CD4-positive, alpha-beta T cell (primary cell): ENCODE results near the gene ADAMTS7. TPM values are rescaled to one million over a fixed set of nuclear protein-coding genes. Genes with fewer than 3 reads are reported as not detected.
"Not testable (repeated sequence)": the region's sequence is repeated elsewhere in the genome, so short reads cannot be mapped to it uniquely, and the experiment has no call there.

ENCODE experiments used
- ATAC-seq: fragments of 200-7000 bp; cut with Tn5 transposase; one replicate; pipeline ENCODE4 v1.10.0; 2022; ENCODE audit warnings: mild to moderate bottlenecking; ENCODE audit not compliant: poor library complexity
- CTCF ChIA-PET: fragments of 350-600 bp; sonication (Branson Sonifier 250); formaldehyde crosslinking; loops from one replicate; lab custom pipeline; 2021; ENCODE audit warnings: antibody characterized with exemption, inconsistent platforms; lab: Charles Lee
- POLR2A ChIA-PET: fragments of 350-600 bp; sonication (Branson Sonifier 250); formaldehyde crosslinking; loops from one replicate; lab custom pipeline; 2021; ENCODE audit warnings: antibody characterized with exemption, inconsistent platforms; lab: Charles Lee
- DNase-seq, 14 experiments: peaks; one replicate each; pipeline ENCODE4 v3.0.0-alpha.2; 2013 to 2020; ENCODE audit warnings: mixed read lengths in 2 of 14
- H3K27ac ChIP-seq, 2 donors: one replicate each; pipeline versions ENCODE4 v1.5.1 to v1.7.0; 2013; ENCODE audit warnings: low read length in 2 of 2, low read depth in 1 of 2, mild to moderate bottlenecking in 1 of 2
- H3K27me3 ChIP-seq, 2 experiments: 1 replicate in 1 of 2; 2 replicates in 1 of 2; pipeline versions ENCODE4 v1.6.1 to v1.7.0; 2013; ENCODE audit warnings: low read length in 2 of 2, control low read depth in 1 of 2, mild to moderate bottlenecking in 1 of 2, moderate library complexity in 1 of 2; ENCODE audit not compliant: insufficient read depth in 2 of 2, control insufficient read depth in 1 of 2
- H3K36me3 ChIP-seq: one replicate; pipeline ENCODE4 v1.6.1; 2013; ENCODE audit warnings: low read length, control low read depth; ENCODE audit not compliant: insufficient read depth
- H3K4me1 ChIP-seq: one replicate; pipeline ENCODE4 v1.6.1; 2013; ENCODE audit warnings: low read length, control low read depth; ENCODE audit not compliant: insufficient read depth
- H3K4me3 ChIP-seq: one replicate; pipeline ENCODE4 v1.5.1; 2013; ENCODE audit warnings: mild to moderate bottlenecking, low read length, moderate library complexity
- H3K9me3 ChIP-seq, 2 experiments: 1 replicate in 1 of 2; 2 replicates in 1 of 2; pipeline versions ENCODE4 v1.6.1 to v1.7.0; 2013; ENCODE audit warnings: low read length in 2 of 2, mild to moderate bottlenecking in 2 of 2, control low read depth in 1 of 2, moderate library complexity in 1 of 2; ENCODE audit not compliant: control insufficient read depth in 1 of 2, insufficient read depth in 1 of 2
- H3K27ac Mint-ChIP-seq: one replicate; pipeline ENCODE4 v1.8.0; 2020; ENCODE audit warnings: mixed read lengths
- H3K27me3 Mint-ChIP-seq: one replicate; pipeline ENCODE4 v1.8.0; 2021; ENCODE audit warnings: mixed read lengths
- H3K36me3 Mint-ChIP-seq: one replicate; pipeline ENCODE4 v1.8.0; 2021; ENCODE audit warnings: low read depth, mixed read lengths
- H3K4me1 Mint-ChIP-seq: one replicate; pipeline ENCODE4 v1.8.0; 2021; ENCODE audit warnings: low read depth, mixed read lengths
- H3K4me3 Mint-ChIP-seq: one replicate; pipeline ENCODE4 v1.8.0; 2020; ENCODE audit warnings: mild to moderate bottlenecking, mixed read lengths
- H3K9me3 Mint-ChIP-seq: one replicate; pipeline ENCODE4 v1.8.0; 2020; ENCODE audit warnings: mixed read lengths
- intact Hi-C, 2 experiments: fragments of 100-400 bp; cut with DNase I in 1 of 2; cut with micrococcal nuclease in 1 of 2; formaldehyde crosslinking; loops; one replicate each; pipeline versions ENCODE4 v1.15.1 to v1.9.0; 2023 to 2025; cut with DNase I, micrococcal nuclease
- total RNA-seq, 174 experiments: library from RNA in 2 of 174; stranded (reverse) in 2 of 174; gene quantifications; one replicate each; pipeline ENCODE4 v1.2.3 and lab custom pipeline; 2021 to 2026
- TF ChIP-seq, protein P1 (sequence below): fragments of 200-600 bp; IDR thresholded peaks from one replicate; pipeline ENCODE4 v1.8.0; 2022; ENCODE audit warnings: antibody characterized with exemption, mild to moderate bottlenecking

ADAMTS7 gene
- total RNA-seq, 2 experiments from 2014 or later = 0.11 to 0.30 TPM

- DNase-seq = no peak
- Histone ChIP-seq H3K27ac (no peak overlapping the region), H3K4me1 (no peaks in the 10 kb centered on the region), H3K27me3 (no peaks in the 10 kb centered on the region), H3K36me3 (no peaks in the 10 kb centered on the region), H3K9me3 (no peaks in the 10 kb centered on the region), H3K4me3 (no peak overlapping the region)
- no peak for ATAC-seq
- ChIA-PET CTCF (no interaction called here), POLR2A (no interaction called here)
- Mint-ChIP-seq H3K36me3 (no peaks in the 10 kb centered on the region), H3K4me3 (no peak overlapping the region), H3K9me3 (no peaks in the 10 kb centered on the region), H3K4me1 (no peaks in the 10 kb centered on the region), H3K27me3 (peaks cover 5% of the 10 kb centered on the region), H3K27ac (no peak overlapping the region)
- TF ChIP-seq, protein P1, sequence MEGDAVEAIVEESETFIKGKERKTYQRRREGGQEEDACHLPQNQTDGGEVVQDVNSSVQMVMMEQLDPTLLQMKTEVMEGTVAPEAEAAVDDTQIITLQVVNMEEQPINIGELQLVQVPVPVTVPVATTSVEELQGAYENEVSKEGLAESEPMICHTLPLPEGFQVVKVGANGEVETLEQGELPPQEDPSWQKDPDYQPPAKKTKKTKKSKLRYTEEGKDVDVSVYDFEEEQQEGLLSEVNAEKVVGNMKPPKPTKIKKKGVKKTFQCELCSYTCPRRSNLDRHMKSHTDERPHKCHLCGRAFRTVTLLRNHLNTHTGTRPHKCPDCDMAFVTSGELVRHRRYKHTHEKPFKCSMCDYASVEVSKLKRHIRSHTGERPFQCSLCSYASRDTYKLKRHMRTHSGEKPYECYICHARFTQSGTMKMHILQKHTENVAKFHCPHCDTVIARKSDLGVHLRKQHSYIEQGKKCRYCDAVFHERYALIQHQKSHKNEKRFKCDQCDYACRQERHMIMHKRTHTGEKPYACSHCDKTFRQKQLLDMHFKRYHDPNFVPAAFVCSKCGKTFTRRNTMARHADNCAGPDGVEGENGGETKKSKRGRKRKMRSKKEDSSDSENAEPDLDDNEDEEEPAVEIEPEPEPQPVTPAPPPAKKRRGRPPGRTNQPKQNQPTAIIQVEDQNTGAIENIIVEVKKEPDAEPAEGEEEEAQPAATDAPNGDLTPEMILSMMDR = no peak
- intact Hi-C loops = no loop called here
These were observed 30.6 kb upstream of the ADAMTS7 start for GRCh38 chr15:78841891-78842290.

DNA sequence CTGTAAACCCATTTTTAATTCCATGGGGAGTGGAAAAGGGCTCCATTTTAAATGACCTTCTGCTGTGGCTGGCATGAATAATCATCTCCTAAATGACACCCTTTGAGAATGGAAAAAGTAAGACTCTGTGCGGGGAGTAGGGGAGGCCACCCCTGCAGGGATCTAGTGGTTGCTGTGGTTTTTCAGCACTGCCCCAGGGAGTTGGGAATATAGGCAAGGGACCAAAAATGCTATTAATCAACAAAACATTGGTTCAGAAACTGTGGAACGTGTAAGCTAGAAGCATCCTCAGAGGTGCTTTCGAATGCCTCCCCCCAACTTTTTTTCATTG is 30.1 kb upstream of the ADAMTS7 start:
- H3K27ac ChIP-seq = no peak overlapping the region
- TF ChIP-seq, protein P1 = no peak
- no peaks in the 10 kb centered on the region for H3K9me3 ChIP-seq
- no peak overlapping the region for H3K4me3 Mint-ChIP-seq
- DNase-seq (no peak), ATAC-seq (no peak)
- H3K27ac Mint-ChIP-seq = no peak overlapping the region
- no peaks in the 10 kb centered on the region for H3K4me1 Mint-ChIP-seq
- no peaks in the 10 kb centered on the region for H3K36me3 ChIP-seq
- ChIA-PET POLR2A (no interaction called here), CTCF (no interaction called here)
- H3K9me3 Mint-ChIP-seq = no peaks in the 10 kb centered on the region
- no peaks in the 10 kb centered on the region for H3K27me3 ChIP-seq
- no peaks in the 10 kb centered on the region for H3K36me3 Mint-ChIP-seq
- no peaks in the 10 kb centered on the region for H3K4me1 ChIP-seq
- intact Hi-C loops = no loop called here
- peaks cover 5% of the 10 kb centered on the region for H3K27me3 Mint-ChIP-seq
- H3K4me3 ChIP-seq = no peak overlapping the region

DNA sequence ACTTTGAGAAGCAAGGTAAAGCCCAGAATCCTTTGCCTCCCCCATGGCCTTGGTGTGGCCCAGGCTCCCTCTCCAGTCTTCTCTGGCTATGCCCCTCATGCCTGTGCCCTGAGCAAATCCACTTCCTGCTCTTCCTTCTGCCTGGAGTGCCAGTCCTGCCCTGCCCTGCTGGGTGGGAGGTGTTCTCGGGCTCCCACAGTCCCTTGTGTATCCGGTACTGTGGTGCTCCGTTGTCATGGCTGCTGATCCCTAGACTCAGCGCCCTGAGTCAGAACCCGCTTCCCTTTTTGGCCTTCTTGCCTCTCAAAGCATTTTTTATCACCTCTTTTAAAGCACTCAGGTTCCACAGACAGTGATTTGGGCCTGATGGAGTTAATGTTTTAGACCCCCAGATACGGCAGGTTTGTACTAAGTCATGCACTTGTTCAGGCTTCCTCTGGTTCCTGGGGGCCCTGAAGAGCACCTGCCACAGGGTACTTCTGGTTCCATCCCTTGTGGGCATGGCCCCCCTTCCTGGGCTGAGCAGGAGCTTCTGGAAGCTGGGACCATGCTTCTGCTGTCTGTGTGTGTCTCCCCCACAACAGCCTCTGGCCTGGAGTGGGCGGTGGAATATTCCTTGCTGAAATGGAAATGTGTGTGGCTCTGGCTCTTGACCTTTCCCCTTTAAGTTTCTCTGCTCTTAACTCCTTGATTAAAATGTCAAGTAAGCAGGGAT is 29.6 kb upstream of the ADAMTS7 start:
- Histone ChIP-seq H3K4me3 (no peak overlapping the region), H3K36me3 (no peaks in the 10 kb centered on the region), H3K9me3 (no peaks in the 10 kb centered on the region), H3K27me3 (no peaks in the 10 kb centered on the region), H3K4me1 (no peaks in the 10 kb centered on the region), H3K27ac (no peak overlapping the region)
- Mint-ChIP-seq H3K4me3 (no peak overlapping the region), H3K27me3 (peaks cover 9% of the 10 kb centered on the region), H3K36me3 (no peaks in the 10 kb centered on the region), H3K9me3 (no peaks in the 10 kb centered on the region), H3K4me1 (no peaks in the 10 kb centered on the region), H3K27ac (no peak overlapping the region)
- no peak for ATAC-seq
- POLR2A ChIA-PET = no interaction called here
- TF ChIP-seq, protein P1 = no peak
- DNase-seq = no peak
- CTCF ChIA-PET = no interaction called here
- intact Hi-C loops = no loop called here

DNA sequence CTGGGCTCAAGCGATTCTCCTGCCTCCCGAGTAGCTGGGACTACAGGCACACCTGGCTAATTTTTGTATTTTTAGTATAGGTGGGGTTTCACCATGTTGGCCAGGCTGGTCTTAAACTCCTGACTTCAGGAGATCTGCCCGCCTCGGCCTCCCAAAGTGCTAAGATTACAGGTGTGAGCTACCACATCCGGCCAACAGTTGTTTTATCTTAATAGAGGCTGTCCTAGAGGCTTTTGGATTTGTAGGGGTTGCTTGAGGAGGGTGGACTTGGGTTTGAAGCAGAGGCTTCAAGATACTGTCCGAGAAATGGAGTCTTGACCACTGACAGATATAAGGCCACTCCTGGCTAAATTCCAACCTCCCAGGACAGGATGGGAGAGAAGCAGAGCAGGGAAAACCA is 27.9 kb upstream of the ADAMTS7 start:
- H3K27me3 ChIP-seq, H3K9me3 ChIP-seq, H3K36me3 ChIP-seq, H3K4me3 Mint-ChIP-seq, H3K36me3 Mint-ChIP-seq, DNase-seq, H3K27ac Mint-ChIP-seq, H3K4me1 Mint-ChIP-seq, H3K4me1 ChIP-seq, POLR2A ChIA-PET, H3K27ac ChIP-seq, ATAC-seq, H3K9me3 Mint-ChIP-seq, H3K4me3 ChIP-seq, intact Hi-C loops, CTCF ChIA-PET: not testable (repeated sequence)
- peaks cover 13% of the 10 kb centered on the region for H3K27me3 Mint-ChIP-seq
